Naive B cell (primary cell): Measurements from ENCODE around the gene KRTAP5-4. TPM values are rescaled to one million over a fixed set of nuclear protein-coding genes. Genes with fewer than 3 reads are reported as not detected.

Experiments used
- ATAC-seq, 2 donors: fragments of 150-1000 bp; cut with Tn5 transposase; 2 replicates each; pipeline ENCODE4 v1.10.0; 2021; ENCODE audit warnings: low read depth in 2 of 2, mild to moderate bottlenecking in 2 of 2, moderate library complexity in 2 of 2
- DNase-seq: peaks from one replicate; pipeline ENCODE4 v3.0.0; 2022
- H3K27ac Mint-ChIP-seq, 6 donors: one replicate each; pipeline ENCODE4 v1.8.0; 2020 to 2022; ENCODE audit warnings: mild to moderate bottlenecking in 6 of 6, mixed read lengths in 6 of 6, moderate library complexity in 5 of 6, inconsistent platforms in 2 of 6
- H3K27me3 Mint-ChIP-seq, 3 donors: one replicate each; pipeline ENCODE4 v1.8.0; 2021 to 2022; ENCODE audit warnings: mixed read lengths in 3 of 3, mild to moderate bottlenecking in 1 of 3
- H3K36me3 Mint-ChIP-seq, 2 donors: one replicate each; pipeline ENCODE4 v1.8.0; 2020 to 2022; ENCODE audit warnings: mixed read lengths in 2 of 2, inconsistent platforms in 1 of 2, mild to moderate bottlenecking in 1 of 2
- H3K4me1 Mint-ChIP-seq, 3 donors: one replicate each; pipeline ENCODE4 v1.8.0; 2020 to 2022; ENCODE audit warnings: mixed read lengths in 3 of 3, inconsistent platforms in 1 of 3, mild to moderate bottlenecking in 1 of 3, moderate library complexity in 1 of 3
- H3K4me3 Mint-ChIP-seq, 8 donors: one replicate each; pipeline ENCODE4 v1.8.0; 2020 to 2022; ENCODE audit warnings: mild to moderate bottlenecking in 8 of 8, mixed read lengths in 8 of 8, moderate library complexity in 8 of 8, inconsistent platforms in 2 of 8
- H3K9me3 Mint-ChIP-seq, 7 donors: one replicate each; pipeline ENCODE4 v1.8.0; 2020 to 2022; ENCODE audit warnings: mixed read lengths in 7 of 7, mild to moderate bottlenecking in 5 of 7, inconsistent platforms in 2 of 7, moderate library complexity in 1 of 7
- polyA plus RNA-seq, 6 donors: library from polyadenylated mRNA; unstranded; fragments of 300-500 nt; fragmentation: Illumina TruSeq; gene quantifications; one replicate each; pipeline ENCODE4 v1.2.3, GENCODE V29; 2021; ENCODE audit warnings: low read depth in 6 of 6

KRTAP5-4 gene
- polyA plus RNA-seq, 6 donors from 2014 or later: not detected

GRCh38 chr11:1639102-1639620 is 17.2 kb upstream of the KRTAP5-4 start:
- Mint-ChIP-seq H3K27me3 (peaks cover 13 to 65% (median 53%) of the 10 kb centered on the region in 3 donors), H3K27ac (no peak overlapping the region), H3K4me3 (no peak overlapping the region), H3K9me3 (no peaks in the 10 kb centered on the region), H3K36me3 (no peaks in the 10 kb centered on the region), H3K4me1 (no peaks in the 10 kb centered on the region)
- DNase-seq (no peak), ATAC-seq (no peak)

GRCh38 chr11:1638344-1638743 is 16.4 kb upstream of the KRTAP5-4 start:
- no peak for DNase-seq
- H3K4me3 Mint-ChIP-seq: no peak overlapping the region

DNA sequence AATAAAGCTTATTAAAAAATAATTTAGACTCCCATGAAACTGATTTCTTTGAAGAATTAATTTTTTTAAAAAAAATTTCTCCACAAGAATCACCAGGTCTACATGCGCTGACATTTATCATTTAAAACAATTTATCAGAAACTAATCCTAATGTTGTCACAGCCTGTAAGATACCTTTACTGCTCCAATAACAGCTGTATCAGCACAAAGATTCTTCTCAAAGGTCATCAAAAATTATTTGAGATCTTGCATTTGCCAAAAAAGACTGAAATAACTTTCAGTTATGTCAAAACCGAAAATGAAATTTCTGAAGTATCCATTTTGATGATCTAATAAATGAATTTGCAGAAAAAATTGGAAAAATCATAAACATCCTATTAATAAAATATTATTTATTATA is 15.7 kb upstream of the KRTAP5-4 start:
- no peak overlapping the region for H3K27ac Mint-ChIP-seq
- DNase-seq: no peak
- H3K27me3 Mint-ChIP-seq: peaks cover 16 to 78% (median 63%) of the 10 kb centered on the region in 3 donors
- ATAC-seq: no peak
- H3K9me3 Mint-ChIP-seq: no peaks in the 10 kb centered on the region
- H3K36me3 Mint-ChIP-seq: no peaks in the 10 kb centered on the region
- H3K4me3 Mint-ChIP-seq: no peak overlapping the region
- H3K4me1 Mint-ChIP-seq: no peaks in the 10 kb centered on the region

More at GRCh38 chr11:1638344-1638743, 16.4 kb upstream of the KRTAP5-4 start:
- Mint-ChIP-seq H3K27me3 (peaks cover 13 to 71% (median 57%) of the 10 kb centered on the region in 3 donors), H3K9me3 (no peaks in the 10 kb centered on the region), H3K36me3 (no peaks in the 10 kb centered on the region), H3K27ac (no peak overlapping the region), H3K4me1 (no peaks in the 10 kb centered on the region)
- no peak for ATAC-seq

- peaks cover 24 to 81% (median 67%) of the 10 kb centered on the region in 3 donors for H3K27me3 Mint-ChIP-seq
- no peak for ATAC-seq
These were observed 14.5 kb upstream of the KRTAP5-4 start for GRCh38 chr11:1636291-1636950.

GRCh38 chr11:1633864-1634263 is 11.9 kb upstream of the KRTAP5-4 start:
- H3K27ac Mint-ChIP-seq: no peak overlapping the region
- peaks cover 0 to 6% (median 5%) of the 10 kb centered on the region in 3 donors for H3K4me1 Mint-ChIP-seq
- ATAC-seq: no peak
- no peak for DNase-seq
- no peak overlapping the region for H3K4me3 Mint-ChIP-seq
- no peaks in the 10 kb centered on the region for H3K9me3 Mint-ChIP-seq
- peaks cover 25 to 70% (median 60%) of the 10 kb centered on the region in 3 donors for H3K27me3 Mint-ChIP-seq
- H3K36me3 Mint-ChIP-seq: no peaks in the 10 kb centered on the region

More at GRCh38 chr11:1636291-1636950, 14.5 kb upstream of the KRTAP5-4 start:
- Mint-ChIP-seq H3K27ac (no peak overlapping the region), H3K4me1 (no peaks in the 10 kb centered on the region), H3K9me3 (no peaks in the 10 kb centered on the region), H3K4me3 (no peak overlapping the region), H3K36me3 (no peaks in the 10 kb centered on the region)
- DNase-seq: no peak

GRCh38 chr11:1632053-1632714 is 10.2 kb upstream of the KRTAP5-4 start:
- Mint-ChIP-seq H3K4me3 (no peak overlapping the region), H3K27me3 (peaks cover 28 to 69% (median 66%) of the 10 kb centered on the region in 3 donors), H3K4me1 (peaks cover 0 to 10% (median 7%) of the 10 kb centered on the region in 3 donors), H3K27ac (no peak overlapping the region), H3K36me3 (no peaks in the 10 kb centered on the region), H3K9me3 (no peaks in the 10 kb centered on the region)
- DNase-seq (no peak), ATAC-seq (no peak)

DNA sequence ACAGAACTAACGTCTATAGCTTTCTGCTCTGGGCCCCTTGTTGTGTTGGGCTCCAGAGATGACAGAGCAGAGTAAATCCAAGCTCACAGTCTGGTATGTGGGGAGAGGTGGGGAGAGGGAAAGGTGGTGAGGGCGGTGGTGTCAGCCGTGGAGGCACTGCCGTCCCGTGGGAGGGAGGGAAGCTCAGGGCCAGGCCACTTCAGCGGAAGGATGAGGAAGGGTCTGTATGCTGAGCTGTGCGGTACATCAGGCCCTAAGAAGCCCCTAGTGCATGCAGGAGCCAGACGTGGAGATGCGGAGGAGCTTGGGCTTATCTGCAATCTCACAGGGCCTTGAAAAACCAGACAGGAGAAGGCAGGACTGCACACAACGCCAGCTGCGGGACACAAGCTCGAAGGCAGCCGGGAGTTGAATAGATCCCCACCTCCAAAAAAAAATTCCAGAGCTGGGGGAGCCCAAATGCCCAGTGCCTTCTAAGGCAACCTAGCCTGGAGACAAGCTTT is 9.2 kb upstream of the KRTAP5-4 start:
- H3K4me1 Mint-ChIP-seq: peaks cover 0 to 10% (median 7%) of the 10 kb centered on the region in 3 donors
- no peak overlapping the region for H3K27ac Mint-ChIP-seq

GRCh38 chr11:1630271-1630670 is 8.3 kb upstream of the KRTAP5-4 start:
- Mint-ChIP-seq H3K27me3 (peaks cover 29 to 72% (median 70%) of the 10 kb centered on the region in 3 donors), H3K4me3 (no peak overlapping the region), H3K4me1 (peaks cover 0 to 10% (median 7%) of the 10 kb centered on the region in 3 donors), H3K9me3 (no peaks in the 10 kb centered on the region), H3K36me3 (no peaks in the 10 kb centered on the region), H3K27ac (no peak overlapping the region)
- DNase-seq (no peak), ATAC-seq (no peak)

More for the DNA sequence above, 9.2 kb upstream of the KRTAP5-4 start:
- ATAC-seq: no peak
- H3K27me3 Mint-ChIP-seq: peaks cover 27 to 73% (median 70%) of the 10 kb centered on the region in 3 donors
- H3K36me3 Mint-ChIP-seq: no peaks in the 10 kb centered on the region
- no peak for DNase-seq
- H3K4me3 Mint-ChIP-seq: no peak overlapping the region
- no peaks in the 10 kb centered on the region for H3K9me3 Mint-ChIP-seq

GRCh38 chr11:1629326-1630185 is 7.6 kb upstream of the KRTAP5-4 start, which contains the start of gene KRTAP5-5:
Gene KRTAP5-5 (plus strand): TSS chr11:1629775. CDS start chr11:1629841, 66 bp downstream.
- Mint-ChIP-seq H3K4me1 (peaks cover 0 to 10% (median 7%) of the 10 kb centered on the region in 3 donors), H3K36me3 (no peaks in the 10 kb centered on the region), H3K27ac (no peak within 1 kb of the TSS), H3K9me3 (no peaks in the 10 kb centered on the region), H3K27me3 (peaks cover 32 to 72% (median 71%) of the 10 kb centered on the region in 3 donors), H3K4me3 (no peak within 1 kb of the TSS)
- ATAC-seq (no peak), DNase-seq (no peak)

DNA sequence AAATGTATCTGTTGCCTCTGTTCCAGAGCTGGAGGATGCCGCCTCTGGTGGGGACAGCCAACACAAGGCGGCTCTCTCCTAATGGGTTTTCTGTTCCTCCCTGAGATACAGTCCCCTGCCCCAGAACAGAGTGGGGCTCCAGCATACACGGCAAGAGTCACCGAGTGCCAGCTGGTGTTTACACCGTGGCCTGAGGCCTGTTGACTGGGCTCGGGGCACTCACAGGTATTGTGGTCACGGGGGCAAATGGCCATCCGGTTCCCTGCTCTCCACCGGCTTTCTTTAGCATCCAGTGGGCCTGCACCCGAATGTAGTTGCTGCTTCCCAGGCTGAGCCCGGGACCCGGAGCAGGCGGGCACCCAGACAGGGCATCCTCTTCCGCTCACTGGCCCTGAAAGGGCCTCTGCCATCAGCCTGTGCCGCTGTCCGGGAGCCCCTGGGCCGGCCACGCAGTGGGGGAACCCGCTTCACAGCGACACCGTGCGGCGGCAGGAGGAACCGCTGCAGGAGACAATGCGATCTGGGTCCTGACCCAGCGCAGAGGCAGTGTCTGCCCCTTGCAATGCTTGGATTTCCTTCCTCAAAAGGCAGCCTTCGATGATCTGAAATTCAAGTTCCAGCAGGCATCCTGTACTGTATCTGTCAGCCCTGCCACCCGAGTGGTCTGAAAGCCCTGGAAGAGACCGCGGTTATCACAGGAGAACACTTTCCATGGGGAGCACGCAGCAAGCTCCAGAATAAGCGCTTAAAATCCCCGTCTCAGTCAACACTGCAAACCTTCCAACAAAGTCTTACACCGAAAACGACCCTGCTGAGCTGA is 6.8 kb upstream of the KRTAP5-4 start:
- no peaks in the 10 kb centered on the region for H3K36me3 Mint-ChIP-seq
- H3K27ac Mint-ChIP-seq: no peak overlapping the region
- H3K4me3 Mint-ChIP-seq: no peak overlapping the region
- ATAC-seq: peak; percentile 56 to 72
- no peak for DNase-seq
- no peaks in the 10 kb centered on the region for H3K9me3 Mint-ChIP-seq
- peaks cover 0 to 10% (median 7%) of the 10 kb centered on the region in 3 donors for H3K4me1 Mint-ChIP-seq
- peaks cover 36 to 67% (median 65%) of the 10 kb centered on the region in 3 donors for H3K27me3 Mint-ChIP-seq

DNA sequence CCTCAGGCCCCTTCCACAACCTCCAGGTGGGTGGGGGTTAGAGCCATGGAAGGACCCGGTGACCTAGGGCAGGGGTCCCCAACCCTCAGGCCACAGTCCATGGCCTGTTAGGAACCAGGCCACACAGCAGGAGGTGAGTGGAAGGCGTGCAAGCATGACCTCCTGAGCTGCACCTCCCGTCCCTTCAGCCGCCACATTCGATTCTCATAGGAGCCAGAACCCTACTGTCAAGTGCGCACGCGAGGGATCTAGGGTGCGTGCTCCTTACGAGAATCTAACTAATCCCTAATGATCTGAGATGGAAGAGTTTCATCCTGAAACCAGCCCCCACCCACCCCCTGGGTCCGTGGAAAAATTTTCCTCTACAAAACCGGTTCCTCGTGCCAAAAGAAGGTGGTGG is 3.6 kb upstream of the KRTAP5-4 start:
- Mint-ChIP-seq H3K36me3 (no peaks in the 10 kb centered on the region), H3K4me3 (no peak overlapping the region), H3K27me3 (peaks cover 27 to 50% (median 48%) of the 10 kb centered on the region in 3 donors), H3K27ac (no peak overlapping the region), H3K9me3 (no peaks in the 10 kb centered on the region), H3K4me1 (peaks cover 0 to 9% (median 7%) of the 10 kb centered on the region in 3 donors)
- DNase-seq (no peak), ATAC-seq (no peak)

DNA sequence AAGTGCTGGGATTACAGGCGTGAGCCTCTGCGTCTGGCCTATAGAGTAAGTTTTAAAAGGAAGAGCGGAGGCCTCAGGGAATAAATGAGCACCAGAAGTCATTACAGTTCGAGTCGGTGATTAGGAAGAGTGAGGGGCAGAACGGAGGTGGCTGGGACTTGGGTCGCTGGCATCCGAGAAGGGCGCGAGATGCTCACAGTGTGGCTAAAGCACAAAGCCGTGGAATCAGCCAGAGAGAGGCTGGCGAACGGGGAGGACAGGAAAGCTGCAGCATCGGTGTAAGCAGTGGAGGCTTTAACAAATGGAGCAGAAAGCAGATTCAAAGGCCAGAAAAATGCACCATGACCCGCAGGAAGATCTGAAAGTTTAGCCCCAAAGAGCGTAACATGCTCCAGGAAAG is 2.7 kb upstream of the KRTAP5-4 start:
- Mint-ChIP-seq H3K27ac (peak overlapping the region in 1 of 6 donors; percentile 40), H3K27me3 (peaks cover 24 to 48% (median 45%) of the 10 kb centered on the region in 3 donors), H3K4me1 (peaks cover 0 to 7% (median 7%) of the 10 kb centered on the region in 3 donors), H3K9me3 (peaks cover 0 to 2% (median 0%) of the 10 kb centered on the region in 7 donors), H3K4me3 (no peak overlapping the region), H3K36me3 (no peaks in the 10 kb centered on the region)
- no peak for ATAC-seq
- no peak for DNase-seq
